Suppressor macrophage (primary cell): Measurements from ENCODE around the gene CCDC8.
"Not testable (repeated sequence)": the region's sequence is repeated elsewhere in the genome, so short reads cannot be mapped to it uniquely, and the experiment has no call there.

ENCODE experiments used
- DNase-seq, 4 experiments: peaks; one replicate each; pipeline ENCODE4 v3.0.0-alpha.2; 2020 to 2022

Gene CCDC8

GRCh38 chr19:46380690-46381089 lies 32.7 kb downstream of the CCDC8 start:
- DNase-seq: no peak

- no peak for DNase-seq
Observed at GRCh38 chr19:46378268-46378667, 35.1 kb downstream of the CCDC8 start.

- DNase-seq: no peak
Observed at GRCh38 chr19:46376241-46377153, 36.9 kb downstream of the CCDC8 start.

- DNase-seq: not testable (repeated sequence)
Observed at GRCh38 chr19:46375476-46376067, 37.8 kb downstream of the CCDC8 start.

- no peak for DNase-seq
Observed at GRCh38 chr19:46374536-46375475, 38.6 kb downstream of the CCDC8 start.

GRCh38 chr19:46373491-46374359 lies 39.6 kb downstream of the CCDC8 start:
- no peak for DNase-seq

- DNase-seq: no peak
Observed at GRCh38 chr19:46372901-46373490, 40.4 kb downstream of the CCDC8 start.

GRCh38 chr19:46371371-46371901 lies 41.9 kb downstream of the CCDC8 start:
- no peak for DNase-seq

GRCh38 chr19:46369817-46370216 lies 43.5 kb downstream of the CCDC8 start:
- DNase-seq: no peak

GRCh38 chr19:46368116-46368515 lies 45.2 kb downstream of the CCDC8 start:
- DNase-seq: no peak

- DNase-seq: no peak
Observed at GRCh38 chr19:46367426-46367825, 45.9 kb downstream of the CCDC8 start.

GRCh38 chr19:46366620-46367292 lies 46.6 kb downstream of the CCDC8 start:
- no peak for DNase-seq

- DNase-seq: no peak
Observed at GRCh38 chr19:46365561-46365960, 47.8 kb downstream of the CCDC8 start.

- no peak for DNase-seq
Observed at GRCh38 chr19:46364359-46364758, 49.0 kb downstream of the CCDC8 start.

- no peak for DNase-seq
Observed at GRCh38 chr19:46361915-46362314, 51.4 kb downstream of the CCDC8 start.
